ENCODE measurements around the gene MYL4.

- no peak for TF ChIP-seq CTCF (IDR thresholded peaks at IDR 0.05; ENCODE audit: low read length)
- TF ChIP-seq EZH2 (IDR thresholded peaks at IDR 0.05; ENCODE audit: borderline replicate concordance, low read length) = no peak
Observed at GRCh38 chr17:47244697-47245096, 35.5 kb downstream of the MYL4 start.
